Neural progenitor cell (in vitro differentiated cells): ENCODE results near the gene KLK7.

ENCODE experiments used
- CTCF ChIP-seq: fragments of 200-600 bp; sonication (generic); IDR thresholded peaks from 2 replicates; pipeline ENCODE4 v1.5.1; 2017; ENCODE audit warnings: antibody characterized with exemption, mild to moderate bottlenecking
- EZH2 ChIP-seq: fragments of 200-600 bp; sonication (generic); IDR thresholded peaks from 2 replicates; pipeline ENCODE4 v1.6.1; 2017; ENCODE audit warnings: antibody characterized with exemption, mild to moderate bottlenecking, moderate library complexity

GRCh38 chr19:50959731-50960500, 23.8 kb downstream of the KLK7 start:
- no peak for TF ChIP-seq CTCF
- TF ChIP-seq EZH2 = no peak
